ENCODE measurements around the gene TSHB. TPM values are rescaled to one million over a fixed set of nuclear protein-coding genes. Genes with fewer than 3 reads are reported as not detected.

TSHB gene
- total RNA-seq: not detected
- not detected for polyA plus RNA-seq (2013, experiment 1 of 2)
- not detected for polyA plus RNA-seq (2013, experiment 2 of 2)
- long read RNA-seq, experiment 1: 0 reads
- long read RNA-seq, experiment 2: 0 reads
- long read RNA-seq, experiment 3: 0 reads
- long read RNA-seq, experiment 4: 0 reads

- H3K4me1 Mint-ChIP-seq: no peaks in the 10 kb centered on the region
- H3K4me3 Mint-ChIP-seq: no peak within 1 kb of the TSS
- Histone ChIP-seq H3K4me1 (ENCODE audit: control insufficient read depth, insufficient read depth, low read length) (no peaks in the 10 kb centered on the region), H3K27me3 (ENCODE audit: control insufficient read depth, insufficient read depth, low read length, poor library complexity, severe bottlenecking) (no peaks in the 10 kb centered on the region), H3K9me3 (ENCODE audit: control insufficient read depth, low read length) (no peaks in the 10 kb centered on the region), H3K36me3 (ENCODE audit: control insufficient read depth, insufficient read depth, low read length) (no peaks in the 10 kb centered on the region), H3K4me3 (ENCODE audit: low read length) (no peak within 1 kb of the TSS), H3K27ac (ENCODE audit: low read depth, low read length) (no peak within 1 kb of the TSS), H3K9ac (ENCODE audit: extremely low read depth, low read length, poor library complexity, severe bottlenecking) (no peak within 1 kb of the TSS)
- H3K9me3 Mint-ChIP-seq: no peaks in the 10 kb centered on the region
- H3K27ac Mint-ChIP-seq: no peak within 1 kb of the TSS
- no peak for TF ChIP-seq CTCF (conservative IDR thresholded peaks at IDR 0.05)
- H3K27me3 Mint-ChIP-seq (ENCODE audit: insufficient read depth): peaks cover 4% of the 10 kb centered on the region
- DNase-seq: no peak
- no peaks in the 10 kb centered on the region for H3K36me3 Mint-ChIP-seq (ENCODE audit: low read depth)
Observed at GRCh38 chr1:115029526-115029925, at the start of gene TSHB. Gene TSHB (plus strand): TSS chr1:115029826. CDS start chr1:115033363, 3,537 bp downstream.

GRCh38 chr1:114982251-114982650 is 47.4 kb upstream of the TSHB start:
- Mint-ChIP-seq H3K27me3 (ENCODE audit: insufficient read depth) (no peaks in the 10 kb centered on the region), H3K27ac (no peak overlapping the region), H3K36me3 (ENCODE audit: low read depth) (no peaks in the 10 kb centered on the region), H3K9me3 (peaks cover 4% of the 10 kb centered on the region), H3K4me3 (no peak overlapping the region), H3K4me1 (peaks cover 1% of the 10 kb centered on the region)
- Histone ChIP-seq H3K4me1 (ENCODE audit: control insufficient read depth, insufficient read depth, low read length) (no peaks in the 10 kb centered on the region), H3K27ac (ENCODE audit: low read depth, low read length) (no peak overlapping the region), H3K4me3 (ENCODE audit: low read length) (peak overlapping the region; percentile 5), H3K9ac (ENCODE audit: extremely low read depth, low read length, poor library complexity, severe bottlenecking) (no peak overlapping the region), H3K36me3 (ENCODE audit: control insufficient read depth, insufficient read depth, low read length) (no peaks in the 10 kb centered on the region), H3K27me3 (ENCODE audit: control insufficient read depth, insufficient read depth, low read length, poor library complexity, severe bottlenecking) (no peaks in the 10 kb centered on the region), H3K9me3 (ENCODE audit: control insufficient read depth, low read length) (peaks cover 19% of the 10 kb centered on the region)
- no peak for DNase-seq
- no peak for TF ChIP-seq CTCF (conservative IDR thresholded peaks at IDR 0.05)
- 30% methylated on average over 1 of the region's 1 CpG; no CpG with 5 or more reads in 1 of the 2 experiments for WGBS, 2 experiments (ENCODE audit: insufficient coverage in 1 of 2, insufficient read length in 1 of 2)

DNA sequence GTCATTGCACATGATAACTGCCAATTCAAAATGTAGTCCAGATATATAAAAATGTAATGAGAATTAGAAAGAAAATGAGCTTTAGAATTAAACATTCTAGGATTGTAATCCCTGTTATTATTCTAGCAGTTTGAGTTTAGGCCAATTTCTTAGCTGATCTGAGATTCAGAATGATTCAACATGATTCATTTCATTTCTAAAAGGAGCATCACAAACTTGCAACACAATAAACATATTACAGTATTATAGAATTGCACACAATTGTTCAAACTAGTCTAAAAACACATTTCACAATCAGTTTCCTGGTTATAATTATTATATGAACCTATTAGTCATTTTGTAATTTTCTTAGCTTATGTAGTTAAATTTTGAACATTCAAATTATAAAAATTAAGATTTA is 43.3 kb upstream of the TSHB start:
- Histone ChIP-seq H3K27me3 (ENCODE audit: control insufficient read depth, insufficient read depth, low read length, poor library complexity, severe bottlenecking) (no peaks in the 10 kb centered on the region), H3K9ac (ENCODE audit: extremely low read depth, low read length, poor library complexity, severe bottlenecking) (no peak overlapping the region), H3K4me1 (ENCODE audit: control insufficient read depth, insufficient read depth, low read length) (no peaks in the 10 kb centered on the region), H3K27ac (ENCODE audit: low read depth, low read length) (no peak overlapping the region), H3K36me3 (ENCODE audit: control insufficient read depth, insufficient read depth, low read length) (no peaks in the 10 kb centered on the region), H3K9me3 (ENCODE audit: control insufficient read depth, low read length) (peaks cover 38% of the 10 kb centered on the region), H3K4me3 (ENCODE audit: low read length) (no peak overlapping the region)
- H3K27ac Mint-ChIP-seq: no peak overlapping the region
- H3K4me3 Mint-ChIP-seq: no peak overlapping the region
- H3K9me3 Mint-ChIP-seq: peaks cover 19% of the 10 kb centered on the region
- no peak for DNase-seq
- H3K4me1 Mint-ChIP-seq: peaks cover 1% of the 10 kb centered on the region
- TF ChIP-seq CTCF (conservative IDR thresholded peaks at IDR 0.05): no peak
- peaks cover 7% of the 10 kb centered on the region for H3K27me3 Mint-ChIP-seq (ENCODE audit: insufficient read depth)
- H3K36me3 Mint-ChIP-seq (ENCODE audit: low read depth): no peaks in the 10 kb centered on the region

Data from endodermal cell (in vitro differentiated cells).